ENCODE measurements around the gene SMIM13. TPM values are rescaled to one million over a fixed set of nuclear protein-coding genes. Genes with fewer than 3 reads are reported as not detected.

SMIM13 gene
- total RNA-seq, 1 donor from 2014 or later = 24.2 TPM

GRCh38 chr6:11098004-11098403, 4.4 kb downstream of the SMIM13 start:
- FAIRE-seq (no peak), DNase-seq (ENCODE audit: low read depth) (no peak)
- no peak overlapping the region for H3K4me3 ChIP-seq (ENCODE audit: insufficient read depth, low read depth, low read length)
- H3K36me3 Mint-ChIP-seq (ENCODE audit: low read depth, unreplicated experiment) = peaks cover 11% of the 10 kb centered on the region
- H3K27ac Mint-ChIP-seq (ENCODE audit: unreplicated experiment) = no peak overlapping the region
- no peaks in the 10 kb centered on the region for H3K27me3 ChIP-seq (ENCODE audit: insufficient read depth, low read length)
- peaks cover 67% of the 10 kb centered on the region for H4K20me1 ChIP-seq (ENCODE audit: insufficient read depth, low read length)
- H3K4me1 Mint-ChIP-seq (ENCODE audit: low read depth, unreplicated experiment) = peaks cover 7% of the 10 kb centered on the region
- H3K9me3 Mint-ChIP-seq (ENCODE audit: unreplicated experiment) = peaks cover 1% of the 10 kb centered on the region
- H3K4me2 ChIP-seq (ENCODE audit: low read length) = no peak overlapping the region
- no peaks in the 10 kb centered on the region for H3K27me3 Mint-ChIP-seq (ENCODE audit: low read depth, unreplicated experiment)
- no peak for TF ChIP-seq EZH2 (IDR thresholded peaks at IDR 0.05; ENCODE audit: insufficient read depth, low read length)
- TF ChIP-seq CTCF (IDR thresholded peaks at IDR 0.05; ENCODE audit: insufficient read depth, low read depth, low read length) = no peak
- H2AFZ ChIP-seq (ENCODE audit: low read depth, low read length) = no peak overlapping the region
- H3K4me1 ChIP-seq (ENCODE audit: insufficient read depth, low read length) = peaks cover 16% of the 10 kb centered on the region
- no peak overlapping the region for H3K9ac ChIP-seq (ENCODE audit: low read length)
- peaks cover 90% of the 10 kb centered on the region for H3K79me2 ChIP-seq (ENCODE audit: insufficient read depth, low read length)
- H3K9me3 ChIP-seq (ENCODE audit: insufficient read depth, low read depth, low read length) = no peaks in the 10 kb centered on the region
- H3K27ac ChIP-seq (ENCODE audit: low read depth, low read length) = no peak overlapping the region
- no peak overlapping the region for H3K4me3 Mint-ChIP-seq (ENCODE audit: unreplicated experiment)
- no peaks in the 10 kb centered on the region for H3K36me3 ChIP-seq (ENCODE audit: insufficient read depth, low read length)

GRCh38 chr6:11101417-11101816, 7.8 kb downstream of the SMIM13 start:
- Mint-ChIP-seq H3K4me1 (ENCODE audit: low read depth, unreplicated experiment) (no peaks in the 10 kb centered on the region), H3K9me3 (ENCODE audit: unreplicated experiment) (peaks cover 1% of the 10 kb centered on the region), H3K27me3 (ENCODE audit: low read depth, unreplicated experiment) (no peaks in the 10 kb centered on the region), H3K27ac (ENCODE audit: unreplicated experiment) (no peak overlapping the region), H3K4me3 (ENCODE audit: unreplicated experiment) (no peak overlapping the region), H3K36me3 (ENCODE audit: low read depth, unreplicated experiment) (peaks cover 14% of the 10 kb centered on the region)
- Histone ChIP-seq H2AFZ (ENCODE audit: low read depth, low read length) (no peak overlapping the region), H3K36me3 (ENCODE audit: insufficient read depth, low read length) (no peaks in the 10 kb centered on the region), H3K4me2 (ENCODE audit: low read length) (no peak overlapping the region), H3K9me3 (ENCODE audit: insufficient read depth, low read depth, low read length) (no peaks in the 10 kb centered on the region), H3K4me3 (ENCODE audit: insufficient read depth, low read depth, low read length) (no peak overlapping the region), H3K79me2 (ENCODE audit: insufficient read depth, low read length) (peaks cover 98% of the 10 kb centered on the region), H4K20me1 (ENCODE audit: insufficient read depth, low read length) (peaks cover 82% of the 10 kb centered on the region), H3K27ac (ENCODE audit: low read depth, low read length) (no peak overlapping the region), H3K4me1 (ENCODE audit: insufficient read depth, low read length) (no peaks in the 10 kb centered on the region), H3K9ac (ENCODE audit: low read length) (no peak overlapping the region), H3K27me3 (ENCODE audit: insufficient read depth, low read length) (no peaks in the 10 kb centered on the region)
- no peak for FAIRE-seq
- no peak for DNase-seq (ENCODE audit: low read depth)
- TF ChIP-seq EZH2 (IDR thresholded peaks at IDR 0.05; ENCODE audit: insufficient read depth, low read length) (no peak), CTCF (IDR thresholded peaks at IDR 0.05; ENCODE audit: insufficient read depth, low read depth, low read length) (no peak)

GRCh38 chr6:11103065-11103464, 9.4 kb downstream of the SMIM13 start:
- Histone ChIP-seq H3K4me1 (ENCODE audit: insufficient read depth, low read length) (no peaks in the 10 kb centered on the region), H3K9ac (ENCODE audit: low read length) (no peak overlapping the region), H4K20me1 (ENCODE audit: insufficient read depth, low read length) (peaks cover 85% of the 10 kb centered on the region), H2AFZ (ENCODE audit: low read depth, low read length) (no peak overlapping the region), H3K4me3 (ENCODE audit: insufficient read depth, low read depth, low read length) (no peak overlapping the region), H3K27me3 (ENCODE audit: insufficient read depth, low read length) (no peaks in the 10 kb centered on the region), H3K27ac (ENCODE audit: low read depth, low read length) (no peak overlapping the region), H3K9me3 (ENCODE audit: insufficient read depth, low read depth, low read length) (no peaks in the 10 kb centered on the region), H3K79me2 (ENCODE audit: insufficient read depth, low read length) (peaks cover 98% of the 10 kb centered on the region), H3K36me3 (ENCODE audit: insufficient read depth, low read length) (no peaks in the 10 kb centered on the region), H3K4me2 (ENCODE audit: low read length) (no peak overlapping the region)
- Mint-ChIP-seq H3K36me3 (ENCODE audit: low read depth, unreplicated experiment) (peaks cover 15% of the 10 kb centered on the region), H3K4me3 (ENCODE audit: unreplicated experiment) (no peak overlapping the region), H3K27ac (ENCODE audit: unreplicated experiment) (no peak overlapping the region), H3K27me3 (ENCODE audit: low read depth, unreplicated experiment) (no peaks in the 10 kb centered on the region), H3K4me1 (ENCODE audit: low read depth, unreplicated experiment) (no peaks in the 10 kb centered on the region), H3K9me3 (ENCODE audit: unreplicated experiment) (peaks cover 1% of the 10 kb centered on the region)
- FAIRE-seq (no peak), DNase-seq (ENCODE audit: low read depth) (no peak)
- TF ChIP-seq CTCF (IDR thresholded peaks at IDR 0.05; ENCODE audit: insufficient read depth, low read depth, low read length) (no peak), EZH2 (IDR thresholded peaks at IDR 0.05; ENCODE audit: insufficient read depth, low read length) (no peak)
